WTC11 (cell line): Measurements from ENCODE around the gene KDM1B.

Source experiments
- ZNF232 ChIP-seq: sonication (generic); formaldehyde crosslinking; IDR thresholded peaks from 2 replicates; pipeline ENCODE4 v1.8.0; 2022; ENCODE audit warnings: mild to moderate bottlenecking, missing genetic modification reagents
- TF ChIP-seq, protein P1 (sequence below): sonication (generic); formaldehyde crosslinking; IDR thresholded peaks from 2 replicates; pipeline ENCODE4 v1.8.1; 2022; ENCODE audit warnings: low read depth, mild to moderate bottlenecking, moderate library complexity, missing genetic modification reagents, borderline replicate concordance
- TF ChIP-seq, protein P2 (sequence below): fragments of 200-600 bp; IDR thresholded peaks from 2 replicates; pipeline ENCODE4 v1.8.0; 2022; ENCODE audit warnings: antibody characterized with exemption
- TF ChIP-seq, protein P3 (sequence below): sonication (generic); formaldehyde crosslinking; IDR thresholded peaks from 2 replicates; pipeline ENCODE4 v1.8.1; 2022; ENCODE audit warnings: mild to moderate bottlenecking, missing genetic modification reagents, moderate library complexity, borderline replicate concordance

DNA sequence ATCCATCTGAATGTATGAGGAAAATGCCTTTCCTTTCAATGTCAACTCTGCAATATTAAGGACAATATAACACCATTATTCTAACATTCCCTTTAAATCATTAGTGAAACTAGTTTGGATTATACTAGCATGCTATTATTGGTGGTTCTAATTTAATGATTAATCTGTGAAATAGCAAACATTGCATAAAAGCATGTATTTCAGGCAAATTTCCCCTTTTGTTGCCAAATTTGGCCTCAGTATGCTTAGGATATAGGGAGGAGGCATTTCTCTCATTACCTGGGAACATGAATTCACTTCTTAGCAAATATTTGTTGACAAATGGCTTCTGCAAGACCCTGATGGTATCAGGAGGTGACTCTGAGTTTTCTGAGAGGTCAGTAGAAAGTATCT lies 1.9 kb upstream of the KDM1B start:
- TF ChIP-seq, protein P1, sequence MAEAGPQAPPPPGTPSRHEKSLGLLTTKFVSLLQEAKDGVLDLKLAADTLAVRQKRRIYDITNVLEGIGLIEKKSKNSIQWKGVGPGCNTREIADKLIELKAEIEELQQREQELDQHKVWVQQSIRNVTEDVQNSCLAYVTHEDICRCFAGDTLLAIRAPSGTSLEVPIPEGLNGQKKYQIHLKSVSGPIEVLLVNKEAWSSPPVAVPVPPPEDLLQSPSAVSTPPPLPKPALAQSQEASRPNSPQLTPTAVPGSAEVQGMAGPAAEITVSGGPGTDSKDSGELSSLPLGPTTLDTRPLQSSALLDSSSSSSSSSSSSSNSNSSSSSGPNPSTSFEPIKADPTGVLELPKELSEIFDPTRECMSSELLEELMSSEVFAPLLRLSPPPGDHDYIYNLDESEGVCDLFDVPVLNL (CRISPR knock-in tag), result no peak
- TF ChIP-seq, protein P2, sequence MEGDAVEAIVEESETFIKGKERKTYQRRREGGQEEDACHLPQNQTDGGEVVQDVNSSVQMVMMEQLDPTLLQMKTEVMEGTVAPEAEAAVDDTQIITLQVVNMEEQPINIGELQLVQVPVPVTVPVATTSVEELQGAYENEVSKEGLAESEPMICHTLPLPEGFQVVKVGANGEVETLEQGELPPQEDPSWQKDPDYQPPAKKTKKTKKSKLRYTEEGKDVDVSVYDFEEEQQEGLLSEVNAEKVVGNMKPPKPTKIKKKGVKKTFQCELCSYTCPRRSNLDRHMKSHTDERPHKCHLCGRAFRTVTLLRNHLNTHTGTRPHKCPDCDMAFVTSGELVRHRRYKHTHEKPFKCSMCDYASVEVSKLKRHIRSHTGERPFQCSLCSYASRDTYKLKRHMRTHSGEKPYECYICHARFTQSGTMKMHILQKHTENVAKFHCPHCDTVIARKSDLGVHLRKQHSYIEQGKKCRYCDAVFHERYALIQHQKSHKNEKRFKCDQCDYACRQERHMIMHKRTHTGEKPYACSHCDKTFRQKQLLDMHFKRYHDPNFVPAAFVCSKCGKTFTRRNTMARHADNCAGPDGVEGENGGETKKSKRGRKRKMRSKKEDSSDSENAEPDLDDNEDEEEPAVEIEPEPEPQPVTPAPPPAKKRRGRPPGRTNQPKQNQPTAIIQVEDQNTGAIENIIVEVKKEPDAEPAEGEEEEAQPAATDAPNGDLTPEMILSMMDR, result no peak
- no peak for TF ChIP-seq ZNF232 (CRISPR knock-in tag)
- TF ChIP-seq, protein P3, sequence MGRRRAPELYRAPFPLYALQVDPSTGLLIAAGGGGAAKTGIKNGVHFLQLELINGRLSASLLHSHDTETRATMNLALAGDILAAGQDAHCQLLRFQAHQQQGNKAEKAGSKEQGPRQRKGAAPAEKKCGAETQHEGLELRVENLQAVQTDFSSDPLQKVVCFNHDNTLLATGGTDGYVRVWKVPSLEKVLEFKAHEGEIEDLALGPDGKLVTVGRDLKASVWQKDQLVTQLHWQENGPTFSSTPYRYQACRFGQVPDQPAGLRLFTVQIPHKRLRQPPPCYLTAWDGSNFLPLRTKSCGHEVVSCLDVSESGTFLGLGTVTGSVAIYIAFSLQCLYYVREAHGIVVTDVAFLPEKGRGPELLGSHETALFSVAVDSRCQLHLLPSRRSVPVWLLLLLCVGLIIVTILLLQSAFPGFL (CRISPR knock-in tag), result no peak
